H1 (cell line): ENCODE data around the gene SYCE3. TPM values are rescaled to one million over a fixed set of nuclear protein-coding genes. Genes with fewer than 3 reads are reported as not detected.

Source experiments
- CTCF ChIA-PET: fragments of 300-600 bp; sonication (Branson Sonifier 250); formaldehyde crosslinking; loops from one replicate; lab custom pipeline; 2021; ENCODE audit not compliant: partially characterized antibody; lab: Charles Lee
- POLR2A ChIA-PET: fragments of 300-600 bp; sonication (Branson Sonifier 250); formaldehyde crosslinking; loops from one replicate; lab custom pipeline; 2021; ENCODE audit warnings: inconsistent platforms; ENCODE audit not compliant: partially characterized antibody; lab: Charles Lee
- DNase-seq, 2 experiments: peaks; one replicate each; pipeline versions ENCODE4 v3.0.0 to v3.0.0-alpha.2; 2010 to 2022; ENCODE audit warnings: low spot score in 2 of 2, low read depth in 1 of 2, mixed read lengths in 1 of 2
- FAIRE-seq: peaks from 2 replicates; lab custom pipeline; 2011; peaks lifted over from hg19 to GRCh38; lab: Jason Lieb, UNC
- H2AFZ ChIP-seq: 2 replicates; pipeline ENCODE4 v1.8.1; 2012; ENCODE audit warnings: low read length, inconsistent platforms
- H2AK5ac ChIP-seq: 2 replicates; pipeline ENCODE4 v1.6.1; 2013; ENCODE audit warnings: low read depth, low read length
- H2BK120ac ChIP-seq: replicated peaks from 2 replicates; pipeline ENCODE3; 2013; ENCODE audit warnings: low read depth, low read length, inconsistent platforms
- H2BK12ac ChIP-seq: 2 replicates; pipeline ENCODE4 v1.6.1; 2013; ENCODE audit warnings: low read depth, low read length
- H2BK15ac ChIP-seq: 2 replicates; pipeline ENCODE4 v1.6.1; 2013; ENCODE audit warnings: low read length
- H2BK20ac ChIP-seq: 2 replicates; pipeline ENCODE4 v1.6.1; 2013; ENCODE audit warnings: low read length
- H2BK5ac ChIP-seq: 2 replicates; pipeline ENCODE4 v1.6.1; 2013; ENCODE audit warnings: low read depth, low read length
- H3K14ac ChIP-seq: 2 replicates; pipeline ENCODE4 v1.6.1; 2013; ENCODE audit warnings: inconsistent platforms; ENCODE audit not compliant: insufficient read length
- H3K18ac ChIP-seq: 2 replicates; pipeline ENCODE4 v1.6.1; 2013; ENCODE audit warnings: low read length; ENCODE audit errors: extremely low read depth
- H3K23ac ChIP-seq: 2 replicates; pipeline ENCODE4 v1.6.1; 2013; ENCODE audit warnings: inconsistent platforms; ENCODE audit not compliant: insufficient read length
- H3K23me2 ChIP-seq: 2 replicates; pipeline ENCODE4 v1.6.1; 2013; ENCODE audit warnings: low read depth, low read length
- H3K27ac ChIP-seq: 2 replicates; pipeline ENCODE4 v1.6.1; 2011; ENCODE audit warnings: low read depth, low read length, inconsistent platforms
- H3K27me3 ChIP-seq, 4 experiments: replicated peaks in 1 of 4; 1 replicate in 1 of 4; 2 replicates in 3 of 4; pipeline versions ENCODE4 v1.6.1 to v1.8.1; 2011 to 2013; ENCODE audit warnings: low read length in 3 of 4, mild to moderate bottlenecking in 3 of 4, inconsistent platforms in 2 of 4, mixed read lengths in 2 of 4, moderate library complexity in 1 of 4; ENCODE audit not compliant: control insufficient read depth in 3 of 4, insufficient read depth in 3 of 4; ENCODE audit errors: extremely low read depth in 1 of 4
- H3K36me3 ChIP-seq, 4 experiments: 2 replicates each; pipeline versions ENCODE4 v1.6.1 to v1.8.1; 2011 to 2013; ENCODE audit warnings: mild to moderate bottlenecking in 4 of 4, low read length in 3 of 4, moderate library complexity in 2 of 4, control low read depth in 1 of 4, inconsistent platforms in 1 of 4; ENCODE audit not compliant: insufficient read depth in 4 of 4, control insufficient read depth in 2 of 4
- H3K4ac ChIP-seq: replicated peaks from 2 replicates; pipeline ENCODE3; 2013; ENCODE audit warnings: low read length, low read depth, mixed read lengths, inconsistent platforms; ENCODE audit not compliant: insufficient read length
- H3K4me1 ChIP-seq, 4 experiments: replicated peaks in 1 of 4; 1 replicate in 1 of 4; 2 replicates in 3 of 4; pipeline versions ENCODE4 v1.6.1 to v1.8.1; 2011 to 2013; ENCODE audit warnings: low read length in 3 of 4, inconsistent platforms in 2 of 4, mixed read lengths in 1 of 4; ENCODE audit not compliant: insufficient read depth in 4 of 4, control insufficient read depth in 3 of 4
- H3K4me2 ChIP-seq, 2 experiments: 2 replicates each; pipeline versions ENCODE4 v1.6.1 to v1.8.1; 2011 to 2013; ENCODE audit warnings: low read depth in 2 of 2, low read length in 2 of 2, control low read depth in 1 of 2, inconsistent platforms in 1 of 2, mild to moderate bottlenecking in 1 of 2; ENCODE audit not compliant: insufficient read depth in 1 of 2
- H3K4me3 ChIP-seq, 4 experiments: fragments of 200-600, 300-600 bp in 1 of 4; sonication (generic), shearing (Covaris generic), sonication (Bioruptor Twin) in 1 of 4; 2 replicates each; pipeline versions ENCODE4 v1.5.1 to v1.8.1; 2011 to 2016; ENCODE audit warnings: low read length in 4 of 4, low read depth in 3 of 4, control low read depth in 2 of 4, inconsistent platforms in 2 of 4, mild to moderate bottlenecking in 2 of 4, mixed read lengths in 1 of 4, moderate library complexity in 1 of 4; ENCODE audit not compliant: insufficient read depth in 2 of 4; ENCODE audit errors: extremely low read depth in 1 of 4
- H3K56ac ChIP-seq: replicated peaks from 2 replicates; pipeline ENCODE3; 2013; ENCODE audit warnings: low read depth, mild to moderate bottlenecking, mixed read lengths, low read length, inconsistent platforms; ENCODE audit not compliant: insufficient read length
- H3K79me1 ChIP-seq: 2 replicates; pipeline ENCODE4 v1.6.1; 2013; ENCODE audit warnings: low read depth, low read length, control low read depth
- H3K79me2 ChIP-seq, 2 experiments: 2 replicates each; pipeline versions ENCODE4 v1.6.1 to v1.8.1; 2012 to 2013; ENCODE audit warnings: low read length in 2 of 2, mild to moderate bottlenecking in 2 of 2, inconsistent platforms in 1 of 2; ENCODE audit not compliant: insufficient read depth in 2 of 2, control insufficient read depth in 1 of 2
- H3K9ac ChIP-seq, 4 experiments: replicated peaks in 1 of 4; 1 replicate in 1 of 4; 2 replicates in 3 of 4; pipeline versions ENCODE4 v1.6.1 to v1.8.1; 2011 to 2013; ENCODE audit warnings: low read depth in 3 of 4, low read length in 3 of 4, control low read depth in 2 of 4, mild to moderate bottlenecking in 2 of 4, moderate library complexity in 2 of 4, inconsistent platforms in 1 of 4; ENCODE audit errors: extremely low read depth in 1 of 4
- H3K9me3 ChIP-seq, 2 experiments: 2 replicates each; pipeline versions ENCODE4 v1.6.1 to v1.8.1; 2012 to 2013; ENCODE audit warnings: mild to moderate bottlenecking in 2 of 2, moderate library complexity in 2 of 2, control low read depth in 1 of 2, inconsistent platforms in 1 of 2, low read depth in 1 of 2, low read length in 1 of 2, mixed read lengths in 1 of 2; ENCODE audit not compliant: insufficient read depth in 2 of 2
- H4K20me1 ChIP-seq, 2 experiments: replicated peaks in 1 of 2; 2 replicates each; pipeline versions ENCODE3 to v1.8.1; 2011 to 2013; ENCODE audit warnings: inconsistent platforms in 2 of 2, low read length in 2 of 2, mild to moderate bottlenecking in 1 of 2; ENCODE audit not compliant: insufficient read depth in 2 of 2, control insufficient read depth in 1 of 2
- H4K5ac ChIP-seq: 2 replicates; pipeline ENCODE4 v1.6.1; 2013; ENCODE audit warnings: low read length, low read depth, mixed read lengths, inconsistent platforms; ENCODE audit not compliant: insufficient read length
- H4K8ac ChIP-seq: 2 replicates; pipeline ENCODE4 v1.8.0; 2013; ENCODE audit warnings: mild to moderate bottlenecking, moderate library complexity, low read length, inconsistent platforms; ENCODE audit not compliant: insufficient read depth; ENCODE audit errors: extremely low read depth
- H4K91ac ChIP-seq: replicated peaks from 2 replicates; pipeline ENCODE3; 2013; ENCODE audit warnings: low read length, mixed read lengths, inconsistent platforms; ENCODE audit not compliant: insufficient read length
- ASH2L ChIP-seq: fragments of 200-600, 300-600 bp; sonication (generic); IDR thresholded peaks from one replicate; pipeline ENCODE4 v1.7.1; 2017; ENCODE audit warnings: low read length
- CHD1 ChIP-seq: IDR thresholded peaks from 2 replicates; pipeline ENCODE4 v1.6.1; 2012; ENCODE audit warnings: low read depth, low read length, improper control_type of control experiment
- CHD2 ChIP-seq: IDR thresholded peaks from 2 replicates; pipeline ENCODE4 v1.6.1; 2012; ENCODE audit warnings: low read length, improper control_type of control experiment
- CREB1 ChIP-seq: IDR thresholded peaks from 2 replicates; pipeline ENCODE4 v1.6.1; 2012; ENCODE audit warnings: inconsistent platforms
- E2F6 ChIP-seq: IDR thresholded peaks from 2 replicates; pipeline ENCODE4 v1.6.1; 2012; ENCODE audit warnings: inconsistent platforms
- EGR1 ChIP-seq: IDR thresholded peaks from 2 replicates; pipeline ENCODE4 v1.6.1; 2011; ENCODE audit warnings: low read depth, low read length, borderline replicate concordance
- HDAC2 ChIP-seq, 2 experiments: fragments of 300-600 bp in 1 of 2; sonication (generic) in 1 of 2; IDR thresholded peaks; 2 replicates each; pipeline ENCODE4 v1.6.1; 2011 to 2012; ENCODE audit warnings: low read depth in 2 of 2, low read length in 2 of 2, mild to moderate bottlenecking in 2 of 2, moderate library complexity in 2 of 2, borderline replicate concordance in 1 of 2, inconsistent platforms in 1 of 2
- MAX ChIP-seq: IDR thresholded peaks from 2 replicates; pipeline ENCODE4 v1.6.1; 2012; ENCODE audit warnings: inconsistent platforms
- NANOG ChIP-seq: IDR thresholded peaks from 2 replicates; pipeline ENCODE4 v1.6.1; 2011; ENCODE audit warnings: low read length, low read depth, mild to moderate bottlenecking, inconsistent platforms; ENCODE audit not compliant: insufficient read depth, poor library complexity, severe bottlenecking
- NRF1 ChIP-seq: IDR thresholded peaks from 2 replicates; pipeline ENCODE4 v1.6.1; 2011; ENCODE audit warnings: mild to moderate bottlenecking, low read depth, low read length, improper control_type of control experiment
- PHF8 ChIP-seq: fragments of 200-600 bp; sonication (generic); conservative IDR thresholded peaks from 2 replicates; pipeline ENCODE4 v1.7.1; 2012; ENCODE audit warnings: low read depth, mild to moderate bottlenecking, inconsistent platforms, low read length, moderate library complexity
- ZNF274 ChIP-seq: IDR thresholded peaks from 2 replicates; pipeline ENCODE4 v1.7.0; 2012; ENCODE audit warnings: low read length, borderline replicate concordance; ENCODE audit errors: extremely low read depth
- WGBS, 2 experiments: shearing (Covaris generic) in 1 of 2; methylation state at CpG; one replicate each; pipeline versions ENCODE4 v1.1.6 to v1.1.7; 2013 to 2015; ENCODE audit warnings: low lambda C conversion rate in 2 of 2, mixed read lengths in 2 of 2, inconsistent platforms in 1 of 2, low coverage in 1 of 2, missing lambda C conversion rate in 1 of 2; ENCODE audit not compliant: insufficient replicate concordance in 2 of 2, insufficient coverage in 1 of 2, insufficient read length in 1 of 2; ENCODE audit errors: extremely low coverage in 1 of 2, missing lambda C conversion rate in 1 of 2; 5-methylcytosine and 5-hydroxymethylcytosine counted together
- polyA plus RNA-seq, 7 experiments: library from polyadenylated mRNA; depleted of rRNA in 3 of 7; stranded (reverse) in 5 of 7; unstranded in 2 of 7; fragments of >200 nt in 5 of 7; fragments of 200-250 nt in 2 of 7; gene quantifications; 1 replicate in 5 of 7; 2 replicates in 1 of 7; 4 replicates in 1 of 7; pipeline versions ENCODE4 v1.2.1 to v1.2.3, GENCODE V29; 2011 to 2013; ENCODE audit warnings: missing spikeins in 2 of 7, mixed read lengths in 2 of 7
- total RNA-seq: library from RNA; stranded (reverse); fragmentation: NEBNext Ultra II Directional; extraction: Animal tissue kit (Norgen Biotek cat#: 25700); gene quantifications from 2 replicates; pipeline ENCODE4 v1.2.1, GENCODE V29; 2021

Gene SYCE3
- total and polyA plus RNA-seq, 2 of the 8 experiments (the other 6 are each of a cell fraction or from before 2014, with no cell fraction given): 1.9 TPM; not detected in 1

- H3K9ac ChIP-seq: no peak overlapping the region
- H2BK15ac ChIP-seq: no peak overlapping the region
- no peak overlapping the region for H2AFZ ChIP-seq
- no peak overlapping the region for H4K8ac ChIP-seq
- no peaks in the 10 kb centered on the region for H3K79me1 ChIP-seq
- no peak overlapping the region for H3K27ac ChIP-seq
- H3K4me2 ChIP-seq: no peak overlapping the region
- H2BK5ac ChIP-seq: no peak overlapping the region
- FAIRE-seq (no peak), DNase-seq (no peak)
- H3K79me2 ChIP-seq: no peaks in the 10 kb centered on the region
- no peak overlapping the region for H2AK5ac ChIP-seq
- peaks cover 0 to 3% (median 0%) of the 10 kb centered on the region in 4 experiments; a peak in 1 of 7 replicates for H3K4me1 ChIP-seq
- H2BK120ac ChIP-seq: no peak overlapping the region
- H3K36me3 ChIP-seq: no peaks in the 10 kb centered on the region
- no peak overlapping the region for H2BK12ac ChIP-seq
- CTCF ChIA-PET: interaction anchor here (0.7 to 1.6 kb wide), 3 partner anchors 10 to 44 kb away, joined by 3 to 5 read pairs (median 5); partner anchors contain the start of gene SYCE3
- H4K20me1 ChIP-seq: peaks cover 3 to 4% of the 10 kb centered on the region in 2 experiments
- 76% methylated on average over 3 of the region's 3 CpGs; no CpG with 5 or more reads in 1 of the 2 experiments for WGBS, 2 experiments
- no peak overlapping the region for H3K14ac ChIP-seq
- no peak overlapping the region for H3K23ac ChIP-seq
- no peak overlapping the region for H2BK20ac ChIP-seq
- peaks cover 7 to 29% (median 11%) of the 10 kb centered on the region in 4 experiments; a peak in 6 of 7 replicates for H3K27me3 ChIP-seq
- H3K9me3 ChIP-seq: no peaks in the 10 kb centered on the region
- H3K4me3 ChIP-seq: no peak overlapping the region
- no peak overlapping the region for H3K18ac ChIP-seq
- H3K56ac ChIP-seq: no peak overlapping the region
- no peaks in the 10 kb centered on the region; the same call in 1 of the 2 replicates for H3K23me2 ChIP-seq
- H4K91ac ChIP-seq: no peak overlapping the region
- H4K5ac ChIP-seq: no peak overlapping the region
- POLR2A ChIA-PET: interaction anchor here (1.2 kb wide), 1 partner anchor 9 kb away, joined by 3 read pairs; no protein-coding TSS in a partner anchor
- H3K4ac ChIP-seq: no peak overlapping the region
- no peak for TF ChIP-seq NANOG
- TF ChIP-seq CHD1: no peak
- TF ChIP-seq CREB1: no peak
- no peak for TF ChIP-seq CHD2
- TF ChIP-seq ZNF274: no peak
- no peak for TF ChIP-seq EGR1
- TF ChIP-seq E2F6: no peak
- no peak for TF ChIP-seq MAX
- no peak for TF ChIP-seq HDAC2 (IDR thresholded peaks at IDR 0.05; ENCODE audit: borderline replicate concordance in 1 of 2, low read depth in 2 of 2, low read length in 2 of 2)
- TF ChIP-seq NRF1: no peak
- no peak for TF ChIP-seq PHF8
- no peak for TF ChIP-seq ASH2L
These were observed 32.5 kb upstream of the SYCE3 start for GRCh38 chr22:50595189-50595588.
